GM21825 (cell line): ENCODE measurements around the gene ARID1B.

Experiments
- ATAC-seq: cut with Tn5 transposase; IDR thresholded peaks from one replicate; pipeline ENCODE4 v1.9.1; 2021; ENCODE audit warnings: mild to moderate bottlenecking, moderate library complexity; ENCODE audit not compliant: unreplicated experiment

The ARID1B gene

DNA sequence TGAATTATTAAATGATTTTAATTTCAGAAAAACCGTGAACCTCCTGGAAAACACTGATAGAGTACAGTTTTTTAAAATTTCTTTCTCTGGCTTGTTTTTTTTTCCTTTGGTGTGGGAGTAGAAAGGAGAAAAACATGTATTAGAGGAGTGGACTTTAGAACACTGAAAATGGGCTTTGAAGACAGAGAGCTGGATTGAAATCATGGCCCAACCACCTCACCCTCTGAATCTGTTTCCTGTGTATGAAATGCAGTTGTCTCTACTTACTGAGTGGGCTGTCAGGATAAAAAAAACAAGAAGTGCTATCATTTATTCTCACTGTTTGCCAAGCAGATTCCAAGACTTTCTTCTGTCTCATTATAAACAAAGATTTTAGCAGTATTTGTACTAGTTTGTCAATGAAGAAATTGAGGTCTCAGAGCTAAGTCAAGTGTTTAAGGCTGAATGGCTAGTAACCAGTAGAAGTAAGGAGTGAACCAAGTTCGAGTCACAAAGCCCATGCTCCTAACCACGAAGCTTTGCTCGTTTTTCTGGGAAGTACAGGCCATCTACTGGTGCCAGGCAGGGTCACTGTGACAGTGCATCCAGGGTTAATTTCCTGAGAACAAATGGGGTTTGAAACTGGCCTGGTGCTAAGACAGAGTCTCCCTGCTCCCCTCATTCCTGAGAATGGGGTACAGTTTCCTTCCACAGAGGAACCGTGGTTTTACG lies 289.8 kb downstream of the ARID1B start:
- no peak for ATAC-seq

GRCh38 chr6:157067507-157067906 lies 290.3 kb downstream of the ARID1B start:
- no peak for ATAC-seq

DNA sequence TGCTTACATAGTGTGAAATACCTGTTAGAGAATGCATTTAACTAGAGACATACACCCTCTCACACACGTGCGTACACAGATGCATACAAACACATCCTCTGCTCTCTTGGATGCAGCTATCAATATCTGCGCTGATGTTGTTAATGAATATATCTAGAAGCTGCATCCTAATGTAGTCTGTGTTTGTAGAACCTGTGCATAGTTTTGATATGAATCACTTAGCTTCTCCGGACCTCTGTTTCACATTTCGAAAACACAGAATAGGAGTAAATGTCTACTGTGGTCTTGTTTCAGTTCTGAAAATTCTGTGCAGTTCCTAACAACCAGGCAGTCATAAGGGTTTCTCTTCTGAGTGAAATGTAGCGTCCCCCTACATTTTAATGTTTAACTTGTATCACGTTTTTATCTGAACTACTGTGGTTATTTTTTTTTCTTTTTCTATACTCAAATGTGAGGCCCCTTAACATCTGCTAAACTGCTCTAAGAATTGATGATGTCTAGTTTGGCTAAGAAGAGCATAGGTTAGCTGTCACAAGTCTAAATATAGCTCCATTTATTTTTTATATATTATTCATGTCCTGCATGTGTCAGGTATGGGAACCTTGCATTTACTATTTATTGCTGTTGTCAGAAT lies 291.6 kb downstream of the ARID1B start:
- ATAC-seq: peak; percentile 96

DNA sequence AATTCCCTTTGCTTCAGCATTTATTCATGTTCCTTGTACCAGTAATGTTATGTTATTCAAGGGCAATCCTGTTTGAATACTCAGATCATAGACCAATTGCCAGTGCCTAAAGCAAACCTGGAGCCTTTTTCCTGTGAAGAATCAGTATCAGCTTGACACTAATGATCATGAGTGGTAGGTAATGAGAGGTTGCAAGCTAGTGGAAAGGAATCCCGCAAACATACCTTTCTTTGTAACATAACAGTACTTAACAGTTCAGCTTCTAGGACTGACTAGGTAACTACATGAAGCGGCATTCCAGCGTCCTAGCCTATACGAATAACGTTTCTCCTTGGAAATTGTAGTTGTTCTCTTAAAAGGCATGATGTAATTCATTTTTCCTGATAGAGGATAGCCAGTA lies 292.4 kb downstream of the ARID1B start:
- ATAC-seq: no peak

DNA sequence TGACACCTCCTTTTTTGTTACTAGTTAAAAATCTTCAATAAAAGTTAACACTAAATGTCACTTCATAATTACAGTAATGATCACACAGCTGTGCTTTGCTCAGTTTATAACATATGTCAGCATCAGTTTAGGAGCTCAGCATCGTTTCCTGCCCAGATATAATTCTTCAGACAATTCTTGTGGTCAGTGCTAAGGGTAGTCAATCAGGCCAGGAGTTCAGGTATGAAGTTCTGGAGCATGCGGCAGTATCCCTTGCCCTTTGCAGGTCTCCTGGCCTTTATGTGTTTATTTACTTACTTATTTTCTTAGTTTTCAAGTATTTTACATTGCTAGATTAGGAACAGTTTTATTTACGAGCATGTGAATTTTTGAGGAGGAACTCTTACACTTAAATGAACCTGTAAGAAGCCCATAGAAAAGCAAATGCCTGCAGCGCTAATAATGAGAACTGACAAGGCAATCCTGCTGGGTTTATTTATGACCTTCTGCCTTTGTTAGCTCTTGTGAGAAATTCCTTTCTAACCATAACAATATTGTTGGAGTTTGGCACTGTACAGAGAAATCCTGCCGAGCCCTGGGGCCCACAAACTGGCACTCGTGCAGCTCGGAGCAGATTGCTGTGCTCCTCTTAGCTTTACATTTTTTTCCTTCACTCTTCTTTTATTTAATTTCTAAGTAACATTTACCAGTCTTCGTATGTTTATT lies 293.4 kb downstream of the ARID1B start:
- no peak for ATAC-seq

DNA sequence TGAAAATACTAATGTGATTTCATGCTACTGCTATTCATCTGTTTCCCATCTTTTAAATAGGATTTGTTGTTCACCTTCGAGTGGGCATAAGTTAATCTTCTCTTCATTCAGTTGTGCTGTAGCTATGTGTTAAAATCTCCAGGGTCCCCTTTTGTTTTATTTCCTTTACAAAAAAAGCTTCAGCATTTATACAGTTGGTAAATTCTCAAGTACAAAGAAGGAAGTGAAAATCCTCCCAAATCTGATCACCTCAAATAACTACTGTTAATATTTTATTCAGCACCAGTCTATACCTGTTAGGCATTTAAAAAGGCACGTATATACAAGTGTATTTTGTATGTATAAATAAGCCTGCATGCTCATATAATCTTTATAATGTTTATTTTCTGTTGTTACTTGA lies 294.9 kb downstream of the ARID1B start:
- ATAC-seq: no peak

- no peak for ATAC-seq
Measured at GRCh38 chr6:157073596-157073995, 296.4 kb downstream of the ARID1B start.

DNA sequence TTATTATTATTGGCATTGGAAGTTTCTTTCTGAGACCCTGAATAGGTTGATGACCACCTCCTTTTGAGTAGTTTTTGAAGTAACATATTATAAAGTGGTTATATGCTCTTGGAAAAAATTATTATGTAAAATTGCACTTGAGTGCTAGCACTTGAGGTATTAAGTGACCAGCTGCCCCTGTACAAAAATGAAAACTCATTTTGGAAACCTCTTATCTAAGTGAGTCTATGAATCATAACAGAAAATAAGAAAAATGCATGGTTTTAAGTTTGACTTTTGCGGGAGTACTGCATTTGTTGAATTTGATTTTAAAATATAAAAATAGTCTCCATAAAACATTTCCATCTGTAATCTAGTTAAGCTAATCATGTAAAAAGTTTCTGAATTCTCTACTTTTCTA lies 297.8 kb downstream of the ARID1B start:
- ATAC-seq: no peak

DNA sequence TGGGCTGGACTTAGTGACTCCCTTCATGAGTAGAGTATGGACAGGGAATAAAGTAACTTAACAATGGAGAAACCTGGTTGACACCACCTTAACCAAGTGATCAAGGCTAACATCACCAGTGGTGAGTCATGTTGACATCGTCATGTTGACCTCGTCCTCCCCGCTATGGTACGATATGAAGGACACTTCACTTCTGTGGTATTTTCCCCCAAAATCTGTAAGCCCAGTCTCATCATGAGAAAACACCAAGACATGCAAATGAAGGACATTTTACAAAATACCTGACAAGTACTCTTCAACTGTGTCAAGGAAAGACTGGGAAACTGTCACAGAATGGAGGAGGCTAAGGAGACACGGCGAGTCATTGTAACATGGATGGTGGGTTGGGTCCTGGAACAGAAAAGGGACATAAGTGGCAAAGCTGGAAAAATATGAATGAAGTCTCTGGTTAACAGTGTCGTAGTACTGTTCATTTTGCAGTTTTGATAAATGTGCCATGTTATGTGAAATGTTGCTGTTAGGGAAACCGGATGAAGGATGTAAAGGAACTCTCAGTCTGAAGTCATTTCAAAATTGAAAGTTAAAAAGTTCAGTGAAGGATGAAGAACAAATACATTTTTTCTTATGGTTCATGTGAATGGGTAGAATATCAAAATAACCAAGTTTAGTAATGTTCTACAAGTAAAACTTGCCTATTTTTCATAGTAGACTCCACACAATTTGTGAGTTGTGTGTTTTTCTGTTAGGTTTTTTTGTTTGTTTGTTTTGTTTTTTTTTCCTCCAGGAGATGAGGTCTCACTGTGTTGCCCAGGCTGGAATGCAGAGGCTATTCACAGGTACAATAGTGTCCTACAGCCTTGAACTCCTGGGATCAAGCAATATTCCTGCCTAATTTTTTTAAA lies 298.6 kb downstream of the ARID1B start:
- peak; percentile 81 for ATAC-seq

DNA sequence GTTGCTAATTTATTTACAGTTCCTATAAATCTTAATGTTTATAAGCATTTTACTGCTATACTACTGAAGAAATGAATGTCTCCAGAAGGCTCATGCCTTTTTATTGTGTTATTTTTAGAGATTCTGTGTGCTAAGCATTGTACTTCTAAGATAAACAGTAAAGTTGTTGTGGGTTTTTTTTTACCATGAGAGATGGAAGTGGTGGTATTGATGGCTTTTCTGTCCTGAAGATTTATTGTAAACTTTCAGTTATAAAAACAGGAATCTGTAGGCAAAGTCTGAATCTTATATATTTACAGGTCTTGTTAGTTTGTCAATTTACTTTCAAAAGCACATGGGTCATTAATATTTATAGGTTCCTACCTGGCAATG lies 299.3 kb downstream of the ARID1B start:
- no peak for ATAC-seq

GRCh38 chr6:157077251-157077650 lies 300.1 kb downstream of the ARID1B start:
- no peak for ATAC-seq

DNA sequence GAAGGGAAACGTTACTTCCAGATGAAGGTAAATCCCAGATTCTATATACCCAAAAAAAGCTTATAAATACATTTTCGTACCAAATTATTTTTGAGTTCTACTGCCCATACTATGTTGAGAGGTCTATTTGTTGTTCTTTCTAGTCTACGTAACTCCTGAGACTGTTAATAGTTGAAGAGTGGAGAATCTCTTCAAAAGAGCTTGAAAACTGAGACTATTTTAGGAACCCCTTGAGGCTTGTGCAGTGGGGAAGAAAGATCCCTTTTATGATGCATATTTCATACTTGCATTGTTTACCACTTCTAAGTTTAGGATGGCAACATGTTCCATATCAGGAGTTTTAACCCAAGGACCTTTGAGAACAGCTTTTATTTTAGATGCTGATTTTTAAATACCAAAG lies 301.1 kb downstream of the ARID1B start:
- no peak for ATAC-seq

DNA sequence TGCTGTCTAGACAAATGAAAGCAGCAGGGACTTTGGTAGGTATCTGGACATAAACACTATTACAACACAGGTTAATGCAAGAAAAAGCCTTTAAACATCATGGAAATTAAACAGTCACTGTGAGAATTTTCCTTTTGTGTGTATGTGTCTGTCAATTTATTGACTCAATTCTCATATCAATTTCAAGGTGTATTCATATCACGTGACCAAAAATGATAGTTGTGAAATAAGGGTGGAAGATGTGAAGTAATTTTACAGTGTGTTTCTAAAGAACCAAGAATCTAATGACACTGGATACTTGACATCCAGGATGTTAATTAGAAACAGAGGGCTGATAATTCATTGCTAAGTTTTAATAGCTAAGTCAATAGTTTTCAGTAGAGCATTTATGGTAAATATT lies 302.1 kb downstream of the ARID1B start:
- ATAC-seq: no peak

- no peak for ATAC-seq
Measured at GRCh38 chr6:157079771-157080170, 302.6 kb downstream of the ARID1B start.

DNA sequence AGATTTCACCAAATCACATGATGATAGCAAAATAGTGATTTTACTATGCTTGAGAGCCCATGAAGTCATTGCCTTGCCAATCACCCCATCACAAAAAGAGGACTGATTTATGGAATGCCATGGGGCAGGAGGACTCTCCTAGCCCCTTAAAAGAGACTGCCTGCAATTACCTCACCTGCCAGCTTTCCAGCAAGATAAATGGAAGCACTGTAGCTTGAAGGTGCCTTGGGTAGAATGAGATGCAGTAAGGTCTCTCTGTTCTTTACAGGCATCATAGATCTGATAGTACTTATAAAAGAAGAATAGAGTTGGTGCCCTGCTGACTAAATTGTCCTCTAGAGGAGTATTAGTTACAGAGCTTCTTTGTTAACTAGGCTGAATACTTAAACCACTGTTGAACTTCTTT lies 303.8 kb downstream of the ARID1B start:
- no peak for ATAC-seq

GRCh38 chr6:157083343-157083742 lies 306.2 kb downstream of the ARID1B start:
- no peak for ATAC-seq

- ATAC-seq: no peak
Measured at GRCh38 chr6:157086632-157087031, 309.5 kb downstream of the ARID1B start.

GRCh38 chr6:157087974-157088373 lies 310.8 kb downstream of the ARID1B start:
- ATAC-seq: no peak

- ATAC-seq: no peak
Measured at GRCh38 chr6:157088841-157089240, 311.7 kb downstream of the ARID1B start.

GRCh38 chr6:157089258-157089657 lies 312.1 kb downstream of the ARID1B start:
- ATAC-seq: no peak

- ATAC-seq: no peak
Measured at GRCh38 chr6:157089851-157090250, 312.7 kb downstream of the ARID1B start.
